WERI-Rb-1 (cell line): Measurements from ENCODE around the gene CHRM4.

ENCODE experiments used
- DNase-seq: peaks from one replicate; pipeline ENCODE4 v3.0.0-alpha.2; 2020
- H3K27ac ChIP-seq: fragments of 250-450 bp; sonication (Bioruptor Pico); 2 replicates; pipeline ENCODE4 v1.5.1; 2020; ENCODE audit warnings: mild to moderate bottlenecking, moderate library complexity
- H3K27me3 ChIP-seq: fragments of 250-450 bp; sonication (Bioruptor Pico); 2 replicates; pipeline ENCODE4 v1.5.1; 2021; ENCODE audit warnings: mild to moderate bottlenecking, low read depth, moderate library complexity; ENCODE audit not compliant: insufficient read depth, severe bottlenecking
- H3K36me3 ChIP-seq: fragments of 250-450 bp; sonication (Bioruptor Pico); 2 replicates; pipeline ENCODE4 v1.5.1; 2020; ENCODE audit warnings: mild to moderate bottlenecking, moderate library complexity
- H3K4me3 ChIP-seq: 2 replicates; pipeline ENCODE4 v1.5.1; 2011; ENCODE audit warnings: low read depth, mild to moderate bottlenecking, control low read depth, low read length
- H3K9me3 ChIP-seq: fragments of 250-450 bp; sonication (Bioruptor Pico); 2 replicates; pipeline ENCODE4 v1.5.1; 2021; ENCODE audit warnings: mild to moderate bottlenecking, moderate library complexity; ENCODE audit not compliant: severe bottlenecking
- CTCF ChIP-seq: IDR thresholded peaks from 2 replicates; pipeline ENCODE4 v1.5.1; 2011; ENCODE audit warnings: low read depth, mild to moderate bottlenecking, control low read depth, inconsistent platforms, low read length

CHRM4 gene

GRCh38 chr11:46370253-46370652, 21.3 kb downstream of the CHRM4 start:
- no peak for TF ChIP-seq CTCF

GRCh38 chr11:46369458-46370152, 22.0 kb downstream of the CHRM4 start:
- Histone ChIP-seq H3K9me3 (no peaks in the 10 kb centered on the region), H3K27me3 (no peaks in the 10 kb centered on the region), H3K4me3 (no peak overlapping the region), H3K27ac (peak overlapping the region; percentile 30), H3K36me3 (peaks cover 49% of the 10 kb centered on the region)
- peak; percentile 91 for DNase-seq
- peak; percentile 98 for TF ChIP-seq CTCF

More at GRCh38 chr11:46370253-46370652, 21.3 kb downstream of the CHRM4 start:
- peak overlapping the region; percentile 30; the same call in 1 of the 2 replicates for H3K27ac ChIP-seq
- no peak overlapping the region for H3K4me3 ChIP-seq
- no peaks in the 10 kb centered on the region for H3K27me3 ChIP-seq
- H3K36me3 ChIP-seq = peaks cover 55% of the 10 kb centered on the region
- DNase-seq = no peak
- H3K9me3 ChIP-seq = no peaks in the 10 kb centered on the region

- no peaks in the 10 kb centered on the region for H3K9me3 ChIP-seq
- no peak for DNase-seq
- H3K27me3 ChIP-seq = no peaks in the 10 kb centered on the region
- no peak overlapping the region for H3K4me3 ChIP-seq
- no peak overlapping the region for H3K27ac ChIP-seq
- peaks cover 43% of the 10 kb centered on the region for H3K36me3 ChIP-seq
- TF ChIP-seq CTCF = no peak
Observed at GRCh38 chr11:46367916-46368267, 23.7 kb downstream of the CHRM4 start.

- peaks cover 41% of the 10 kb centered on the region for H3K36me3 ChIP-seq
- peak; percentile 92 for TF ChIP-seq CTCF
Observed at GRCh38 chr11:46367244-46367915, 24.2 kb downstream of the CHRM4 start.

GRCh38 chr11:46366661-46367161, 24.9 kb downstream of the CHRM4 start:
- H3K4me3 ChIP-seq = no peak overlapping the region
- peaks cover 37% of the 10 kb centered on the region for H3K36me3 ChIP-seq
- H3K27me3 ChIP-seq = no peaks in the 10 kb centered on the region
- TF ChIP-seq CTCF = no peak
- H3K9me3 ChIP-seq = no peaks in the 10 kb centered on the region
- DNase-seq = no peak
- no peak overlapping the region for H3K27ac ChIP-seq

More at GRCh38 chr11:46367244-46367915, 24.2 kb downstream of the CHRM4 start:
- H3K27ac ChIP-seq = peak overlapping the region; percentile 53
- H3K27me3 ChIP-seq = no peaks in the 10 kb centered on the region
- H3K9me3 ChIP-seq = no peaks in the 10 kb centered on the region
- DNase-seq = peak; percentile 77
- no peak overlapping the region for H3K4me3 ChIP-seq
